IPS-NIHi7 (cell line): ENCODE results near the gene MRPL1.
"Not testable (repeated sequence)": the region's sequence is repeated elsewhere in the genome, so short reads cannot be mapped to it uniquely, and the experiment has no call there.

Experiments
- DNase-seq: peaks from one replicate; pipeline ENCODE4 v3.0.0; 2012; ENCODE audit warnings: mixed read lengths; ENCODE audit errors: extremely low spot score

Gene MRPL1

DNA sequence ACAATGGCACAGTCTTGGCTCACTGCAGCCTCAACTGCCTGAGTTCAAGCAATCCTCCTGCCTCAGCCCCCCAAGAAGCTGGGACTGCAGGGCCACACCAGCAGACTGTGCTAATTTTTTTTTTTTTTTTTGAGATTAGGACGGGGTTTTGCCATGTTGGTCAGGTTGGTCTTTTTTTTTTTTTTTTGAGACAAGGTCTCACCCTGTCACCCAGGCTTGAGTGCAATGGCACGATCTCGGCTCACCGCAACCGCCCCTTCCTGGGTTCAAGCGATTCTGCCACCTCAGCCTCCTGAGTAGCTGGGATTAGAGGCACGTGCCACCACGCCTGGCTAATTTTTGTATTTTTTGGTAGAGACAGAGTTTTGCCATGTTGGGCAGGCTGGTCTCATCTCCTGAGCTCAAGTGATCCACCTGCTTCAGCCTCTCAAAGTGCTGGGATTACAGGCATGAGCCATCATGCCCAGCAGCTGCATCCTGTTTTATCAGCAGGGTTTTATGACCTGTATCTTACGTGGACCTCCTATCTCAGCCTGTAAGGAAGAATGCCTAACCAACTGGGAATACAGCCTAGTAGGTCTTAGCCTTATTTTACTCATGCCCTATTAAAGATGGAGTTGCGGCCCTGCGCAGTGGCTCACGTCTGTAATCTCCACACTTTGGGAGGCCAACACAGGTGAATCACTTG is 13.2 kb upstream of the MRPL1 start:
- no peak for DNase-seq

DNA sequence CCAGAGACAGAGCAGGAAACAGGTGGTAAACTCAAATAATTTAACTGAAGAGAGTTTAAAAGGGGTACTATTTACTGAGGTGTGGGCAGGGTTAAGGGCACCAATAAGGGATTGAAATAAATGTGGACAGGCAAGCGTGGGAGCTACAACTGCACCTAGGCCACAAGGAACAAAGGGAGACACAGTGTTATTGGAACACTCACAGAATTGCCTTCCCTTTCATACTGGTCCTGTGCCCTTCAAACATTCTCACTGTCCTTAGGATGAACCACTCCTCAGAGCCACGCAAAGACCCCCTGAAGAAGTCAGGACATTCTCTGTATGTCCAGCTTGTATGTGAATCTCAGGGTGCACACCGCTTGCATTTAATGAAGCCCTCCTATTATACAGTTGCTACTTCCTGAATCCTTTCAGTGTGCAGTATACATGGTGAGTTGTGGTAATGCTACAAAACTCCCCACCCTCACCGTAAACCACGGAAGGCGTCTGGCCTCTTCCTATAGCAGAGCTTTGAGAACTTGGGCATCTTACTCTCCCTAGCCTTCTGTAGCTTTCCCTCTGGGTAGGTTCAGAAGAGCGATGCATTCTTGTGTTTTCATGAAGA is 9.6 kb upstream of the MRPL1 start:
- DNase-seq, result no peak

DNA sequence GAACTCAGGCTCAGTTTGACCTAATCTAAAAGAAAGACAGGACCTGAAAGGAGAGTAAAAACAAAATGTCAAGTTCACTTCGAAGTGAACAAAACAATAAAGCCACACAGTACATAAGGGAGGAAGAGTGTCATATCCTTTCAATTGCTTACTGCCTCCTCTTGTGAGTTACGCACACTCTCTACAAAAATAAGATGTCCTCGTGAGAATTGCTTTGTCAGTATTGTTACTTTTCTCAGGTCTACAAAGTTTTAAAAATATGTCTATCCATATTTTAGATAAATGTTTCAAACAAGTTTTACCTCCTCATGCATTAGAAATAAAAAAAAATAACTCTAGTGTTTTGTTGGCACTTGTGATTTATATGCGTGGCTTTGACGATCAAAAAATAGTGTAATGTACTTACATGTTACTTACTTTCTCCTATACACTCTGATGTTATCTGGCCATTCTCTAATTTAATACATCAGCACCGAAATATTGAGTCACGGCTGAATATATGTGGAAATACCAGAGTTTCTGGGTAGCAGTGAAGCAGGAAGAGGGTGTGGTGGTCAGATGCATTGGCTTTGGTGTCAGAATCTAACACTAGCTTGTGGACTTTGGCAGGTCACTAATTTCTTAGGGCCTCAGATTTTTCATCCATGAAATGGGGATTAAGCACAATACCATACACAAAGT is 8.1 kb upstream of the MRPL1 start:
- no peak for DNase-seq

DNA sequence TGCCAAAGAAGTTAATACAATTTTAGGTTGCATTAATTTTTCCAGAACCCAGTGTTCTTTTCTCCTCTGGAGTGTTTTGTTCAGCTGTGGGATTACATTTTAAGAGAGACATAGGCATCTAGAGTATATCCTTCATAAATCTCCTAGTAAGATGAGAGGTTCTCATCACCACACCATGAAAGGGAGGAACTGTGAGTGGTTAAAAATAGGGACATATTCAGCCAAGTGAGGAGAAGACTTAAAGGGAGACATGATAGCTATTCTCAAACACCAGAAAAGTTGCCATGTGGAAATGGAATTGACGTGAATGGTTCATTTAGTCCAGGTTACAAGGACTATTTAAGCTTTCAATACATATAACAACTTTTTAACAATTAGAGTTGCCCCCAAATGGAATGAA is 6.5 kb upstream of the MRPL1 start:
- DNase-seq, result no peak

DNA sequence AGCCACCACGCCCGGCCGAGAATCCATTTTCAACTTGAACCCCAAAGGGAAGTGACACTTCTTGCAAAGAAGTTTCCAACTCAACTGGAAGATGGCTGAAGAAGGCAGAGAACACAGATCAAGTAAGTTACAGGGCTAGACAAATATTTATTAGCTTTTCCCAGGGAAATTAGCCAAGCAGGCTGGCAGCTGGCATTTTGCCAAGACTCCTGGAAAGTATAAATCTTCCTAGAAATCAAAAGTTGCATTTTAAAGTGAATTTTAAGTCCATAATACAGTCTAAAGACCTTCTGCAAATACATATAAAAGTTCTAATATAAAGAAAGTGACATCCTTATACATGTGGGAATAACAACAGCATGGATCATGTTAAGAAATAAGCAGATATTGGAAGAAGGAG is 3.4 kb upstream of the MRPL1 start:
- DNase-seq, result no peak

DNA sequence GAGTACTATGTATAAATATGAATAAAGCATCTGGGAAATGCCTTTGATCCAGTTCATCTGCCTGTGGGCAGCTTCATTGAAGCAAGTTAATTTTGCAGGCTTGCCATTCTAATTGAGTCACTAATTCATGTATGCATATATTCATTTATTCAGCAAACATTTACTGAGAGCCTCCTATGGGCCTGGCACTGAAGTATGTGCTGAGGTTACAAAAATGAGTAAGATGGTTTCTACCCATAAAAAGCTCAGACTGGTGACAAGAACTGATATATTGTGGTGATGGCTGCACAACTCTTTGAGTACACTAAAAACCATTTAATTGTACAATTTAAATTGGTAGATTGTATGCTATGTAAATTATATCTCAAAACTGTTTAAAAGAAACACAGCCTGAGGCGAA is 1.1 kb upstream of the MRPL1 start:
- no peak for DNase-seq

DNA sequence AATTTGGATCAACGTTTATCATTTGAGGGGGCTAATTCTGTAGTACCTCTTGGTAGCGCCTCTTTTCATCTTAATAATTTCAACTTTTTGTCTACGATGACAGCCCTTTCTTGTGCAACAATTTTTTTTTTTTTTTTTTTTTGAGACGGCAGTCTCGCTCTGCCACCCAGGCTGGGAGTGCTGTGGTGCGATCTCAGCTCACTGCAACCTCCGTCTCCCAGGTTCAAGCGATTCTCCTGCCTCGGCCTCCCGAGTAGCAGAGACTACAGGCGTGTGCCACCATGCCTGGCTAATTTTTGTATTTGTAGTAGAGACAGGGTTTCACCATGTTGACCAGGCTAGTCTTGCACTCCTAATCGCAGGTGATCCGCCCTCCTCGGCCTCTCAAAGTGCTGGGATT is 711 bp downstream of the MRPL1 start:
- DNase-seq, result not testable (repeated sequence)

DNA sequence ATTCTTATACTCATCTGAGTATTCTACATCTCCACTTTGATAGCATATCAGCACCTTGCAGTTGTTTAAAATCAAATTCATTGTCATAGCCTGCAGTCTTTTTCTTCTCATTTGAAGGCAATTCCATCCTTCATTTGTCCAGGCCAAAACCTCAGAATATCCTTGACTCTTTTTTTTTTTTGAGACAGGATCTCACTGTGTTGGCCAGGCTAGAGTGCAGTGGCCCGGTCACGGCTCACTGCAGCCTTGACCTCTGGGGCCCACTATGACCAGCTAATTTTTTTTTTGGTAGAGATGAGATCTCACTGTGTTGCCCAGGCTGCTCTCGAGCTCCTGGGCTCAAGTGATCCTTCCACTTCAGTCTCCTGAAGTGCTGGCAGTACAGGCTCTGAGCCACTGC is 2.6 kb downstream of the MRPL1 start:
- no peak for DNase-seq

DNA sequence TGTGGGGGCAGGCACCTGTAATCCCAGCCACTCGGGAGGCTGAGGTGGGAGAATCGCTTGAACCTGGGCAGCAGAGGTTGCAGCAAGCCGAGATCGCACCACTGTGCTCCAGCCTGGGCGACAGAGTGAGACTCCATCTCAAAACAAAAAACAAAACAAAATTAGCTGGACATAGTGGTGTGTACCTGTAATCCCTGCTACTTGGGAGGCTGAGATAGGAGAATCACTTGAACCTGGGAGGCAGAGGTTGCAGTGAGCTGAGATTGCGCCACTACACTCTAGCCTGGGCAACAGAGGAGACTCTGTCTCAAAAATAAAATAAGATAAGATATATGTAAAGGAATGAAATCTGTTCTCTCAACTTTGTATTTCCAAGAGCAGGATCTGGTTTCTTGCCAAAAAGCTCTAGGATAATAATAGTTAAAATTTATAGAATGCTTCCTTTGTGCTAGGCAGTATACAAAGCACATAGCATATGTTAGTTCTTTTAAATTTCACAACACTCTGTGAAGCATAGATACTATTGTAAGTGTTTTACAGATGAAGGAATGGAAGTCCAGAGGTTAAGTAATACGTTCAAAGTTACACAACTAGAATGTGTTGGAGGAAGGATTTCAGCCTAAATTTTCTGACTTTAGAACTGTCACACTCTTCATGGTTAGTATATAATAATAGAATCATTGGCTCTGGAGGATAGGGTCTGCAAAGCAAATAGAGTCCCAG is 10.3 kb downstream of the MRPL1 start:
- no peak for DNase-seq

DNA sequence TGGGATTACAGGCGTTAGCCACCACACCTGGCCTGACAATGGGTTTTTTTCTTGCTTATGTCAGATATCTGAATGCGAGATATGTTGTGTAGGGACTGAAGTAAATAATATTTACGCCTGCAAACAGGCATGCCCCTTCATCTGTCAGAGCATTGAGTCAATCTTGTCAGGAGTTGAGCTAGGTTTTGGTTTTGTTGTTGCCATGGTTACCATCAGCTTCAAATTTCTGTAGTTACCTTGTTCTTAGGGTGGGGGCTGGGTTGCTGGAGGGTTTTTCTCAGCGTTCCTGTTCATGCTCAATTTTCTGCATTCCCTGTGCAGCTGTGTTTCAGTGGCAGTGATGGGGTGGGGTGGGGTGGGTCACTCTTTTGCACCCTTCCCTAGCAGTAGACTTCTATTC is 14.5 kb downstream of the MRPL1 start:
- DNase-seq, result no peak

DNA sequence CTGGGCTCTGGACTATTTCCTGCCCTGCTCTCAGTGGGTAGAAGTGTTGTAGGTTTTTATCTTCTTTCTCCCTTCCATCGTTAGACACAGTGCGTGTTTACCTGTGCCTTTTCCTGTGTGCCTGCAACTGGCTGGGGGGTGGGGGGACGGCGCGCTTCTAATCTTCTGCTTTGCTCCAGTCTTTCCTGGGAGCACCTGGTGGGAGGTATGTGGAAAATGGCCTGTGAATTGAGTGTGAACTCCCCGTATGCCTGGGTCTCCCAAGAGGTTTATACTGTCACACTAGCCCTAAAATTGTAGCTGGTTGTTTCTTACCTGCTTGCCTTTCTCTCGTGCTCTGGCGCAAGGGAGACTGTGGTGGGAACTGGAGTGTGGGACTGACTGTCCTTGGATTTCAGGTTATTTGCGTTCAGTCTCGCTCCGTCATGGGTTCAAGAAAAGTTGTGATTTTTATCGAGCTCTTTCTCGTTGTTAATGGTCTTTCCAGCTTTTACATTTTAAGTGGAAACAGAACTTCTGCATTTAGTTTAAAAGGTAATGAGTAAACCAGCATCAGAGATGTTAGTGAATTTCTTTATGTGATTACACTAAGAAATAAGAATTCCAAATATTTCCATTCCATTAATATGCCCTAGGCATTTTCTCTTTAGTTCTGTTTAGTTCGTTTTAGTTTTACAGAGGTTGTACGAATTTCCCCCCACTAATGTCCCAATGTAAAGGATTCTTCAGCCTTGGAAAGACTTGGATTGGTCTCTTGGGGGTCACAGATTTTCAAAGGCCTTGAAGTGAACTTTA is 15.3 kb downstream of the MRPL1 start:
- DNase-seq, result peak; percentile 46

DNA sequence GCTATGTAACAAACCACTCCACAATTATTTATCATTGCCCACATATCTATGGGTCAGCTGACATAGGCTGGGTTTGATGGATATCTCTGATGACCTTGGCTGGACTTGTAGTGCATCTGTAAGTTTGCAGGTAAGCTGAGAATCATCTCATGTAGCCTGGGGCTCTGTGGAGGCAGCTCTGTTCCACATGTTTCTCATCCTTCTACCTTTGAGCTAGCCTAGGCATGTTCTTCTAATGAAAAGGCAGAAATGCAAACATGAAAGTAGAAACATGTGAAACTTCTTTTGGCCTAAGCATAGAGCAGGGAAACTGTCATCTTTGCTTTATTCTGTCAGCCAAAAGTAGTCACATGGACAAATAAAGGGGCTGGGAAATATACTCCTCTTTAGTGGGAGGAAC is 18.2 kb downstream of the MRPL1 start:
- no peak for DNase-seq

DNA sequence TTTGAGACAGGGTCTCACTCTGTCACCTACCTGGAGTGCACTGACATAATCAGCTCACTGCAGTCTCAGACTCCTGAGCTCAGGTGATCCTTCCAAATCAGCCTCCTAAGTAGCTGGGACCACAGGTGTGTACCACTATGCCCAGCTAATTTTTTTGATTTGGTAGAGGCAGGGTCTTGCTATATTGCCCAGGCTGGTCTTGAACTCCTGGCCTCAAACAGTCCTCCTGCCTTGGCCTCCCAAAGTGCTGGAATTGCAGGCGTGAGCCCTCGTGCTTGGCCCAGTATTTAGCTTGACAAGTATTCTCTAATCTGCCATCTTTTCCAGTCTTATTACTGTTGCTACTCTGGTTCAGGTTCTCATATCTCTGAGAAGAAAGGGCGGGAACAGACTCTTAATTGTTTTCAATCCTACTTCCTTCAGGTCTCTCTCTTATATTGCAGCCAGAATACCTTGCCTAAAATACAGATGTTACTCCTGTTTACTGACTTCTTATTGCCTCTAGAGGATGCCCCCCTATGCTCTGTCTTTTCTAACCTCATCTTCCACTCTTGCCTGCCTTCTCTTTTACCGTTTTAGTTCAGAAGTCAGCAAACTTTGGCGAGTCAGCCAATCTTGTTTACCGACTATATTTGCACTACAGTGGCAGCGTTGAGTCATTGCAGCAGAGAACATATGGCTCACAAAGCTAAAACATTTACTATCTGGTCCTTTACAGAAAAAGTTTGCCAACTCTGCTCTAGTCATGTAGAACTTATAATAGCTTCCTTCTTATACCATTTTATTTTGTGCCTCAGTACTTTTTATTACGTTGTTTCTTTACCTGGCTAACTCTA is 19.0 kb downstream of the MRPL1 start:
- no peak for DNase-seq

DNA sequence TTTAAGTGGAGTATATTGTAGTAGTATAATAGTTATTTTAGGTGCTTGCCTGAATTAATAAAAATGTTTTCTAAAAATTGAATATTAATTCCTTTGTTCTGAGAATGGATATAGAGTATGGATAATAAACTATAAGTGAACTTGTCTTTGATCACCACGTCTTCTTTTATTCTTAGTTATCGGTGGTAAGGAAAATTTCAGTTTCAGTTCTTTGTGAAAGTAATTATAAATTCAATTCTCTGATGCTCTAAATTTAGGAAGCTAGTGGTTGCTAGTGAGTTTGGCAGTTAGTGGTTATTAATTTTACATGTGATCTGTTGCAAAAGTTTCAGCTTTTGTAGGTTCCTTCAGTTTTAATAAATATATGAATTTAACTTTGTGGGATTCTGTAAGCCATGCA is 30.8 kb downstream of the MRPL1 start:
- DNase-seq, result no peak

DNA sequence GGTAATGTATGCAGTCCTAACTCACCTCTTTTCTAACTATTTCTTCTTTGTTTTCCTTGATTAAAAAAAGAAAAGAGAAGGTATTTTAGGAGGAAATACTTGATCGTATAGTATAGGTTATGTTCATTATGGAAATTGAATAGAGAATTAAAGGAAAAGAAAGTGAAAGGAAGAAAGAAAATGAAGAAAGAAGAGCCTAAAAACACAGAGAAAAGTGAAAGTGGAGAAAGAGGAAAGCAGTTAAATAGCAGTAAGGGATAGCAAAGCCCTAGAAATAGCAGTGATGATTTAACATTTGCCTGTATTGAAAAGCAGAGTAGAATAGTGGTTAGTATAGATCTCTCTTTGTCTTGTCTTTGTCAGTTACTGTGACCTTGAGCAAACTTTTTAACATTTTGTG is 37.0 kb downstream of the MRPL1 start:
- no peak for DNase-seq

DNA sequence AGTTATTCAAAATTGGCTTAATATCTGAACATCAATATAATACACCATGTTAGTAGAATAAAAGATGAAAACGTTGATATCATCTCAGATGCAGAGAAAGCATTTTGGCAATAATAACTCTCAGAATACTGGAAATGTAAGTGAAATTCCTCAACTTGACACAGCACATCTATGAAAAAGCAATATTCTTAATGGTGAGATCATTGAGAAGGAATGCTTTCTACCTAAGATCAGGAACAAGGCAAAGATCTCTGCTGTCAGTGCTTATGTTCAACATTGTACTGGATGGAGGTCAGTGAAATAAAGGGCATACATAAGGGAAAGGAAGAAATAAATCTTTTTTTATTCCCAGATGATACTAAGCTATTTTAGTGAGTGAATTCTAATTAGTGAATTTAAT is 40.6 kb downstream of the MRPL1 start:
- DNase-seq, result no peak

DNA sequence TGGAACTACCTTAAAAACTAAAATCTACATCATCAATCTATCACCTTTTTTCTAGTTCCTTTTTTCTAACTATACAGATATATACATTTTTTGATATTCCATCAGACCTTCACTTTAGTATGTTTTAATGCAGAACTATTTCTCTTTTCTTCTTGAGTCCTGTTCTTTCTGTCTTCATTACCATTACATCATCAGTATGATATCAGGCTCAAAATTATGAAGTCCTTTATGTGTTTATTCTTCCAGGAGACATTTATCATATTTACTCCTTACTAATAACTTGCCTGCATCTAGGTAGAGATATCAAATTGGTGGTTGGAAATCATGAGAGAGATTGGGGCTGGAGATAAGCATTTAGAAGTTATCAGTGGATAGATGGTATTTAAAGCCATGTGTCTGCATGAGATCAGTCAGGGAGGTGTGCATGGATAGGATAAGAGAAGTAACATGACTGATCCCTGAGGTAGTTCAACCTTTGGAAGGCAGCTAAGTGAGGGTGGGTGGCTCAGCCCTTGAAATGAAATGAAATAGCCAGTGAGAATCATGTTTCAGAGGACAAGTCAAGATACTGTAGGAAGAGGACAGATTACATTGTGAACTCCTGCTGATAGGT is 43.1 kb downstream of the MRPL1 start:
- peak; percentile 13 for DNase-seq

DNA sequence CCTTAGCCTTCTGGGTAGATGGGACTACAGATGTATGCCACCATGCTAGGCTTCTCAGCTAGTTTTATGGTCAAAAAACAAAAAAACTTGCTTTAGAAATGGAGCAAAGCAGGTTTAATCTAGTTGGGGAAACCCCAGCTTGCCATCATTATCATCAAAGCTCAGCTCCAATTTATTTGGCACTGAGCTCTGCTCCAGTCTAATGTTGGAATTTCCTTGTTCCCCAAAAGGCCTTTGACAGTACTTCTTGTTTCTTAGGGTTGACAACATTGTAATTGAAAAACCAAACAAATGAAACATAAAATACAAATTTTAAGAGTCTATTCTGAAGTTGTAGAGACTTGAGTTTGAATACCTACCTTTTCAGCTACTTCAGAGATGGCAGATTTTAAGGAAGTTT is 48.0 kb downstream of the MRPL1 start:
- no peak for DNase-seq

DNA sequence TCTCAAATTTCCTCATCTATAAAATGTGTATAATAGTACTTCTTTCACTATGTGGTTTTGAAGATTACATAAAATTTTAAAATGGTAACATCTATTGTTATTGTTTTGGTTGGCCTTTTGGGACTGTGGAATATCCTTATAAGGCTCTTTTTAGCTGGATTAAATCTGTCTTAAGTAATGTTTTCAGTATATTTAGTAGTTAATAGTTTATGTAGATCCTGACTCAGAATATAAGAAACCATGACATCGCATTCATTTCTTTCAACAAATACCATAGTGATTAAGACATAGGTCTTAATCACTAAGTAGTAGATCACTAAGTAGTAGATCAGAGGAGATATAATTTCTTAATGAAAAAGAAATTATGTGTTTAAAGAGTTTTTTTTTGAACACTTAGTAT is 48.5 kb downstream of the MRPL1 start:
- no peak for DNase-seq

DNA sequence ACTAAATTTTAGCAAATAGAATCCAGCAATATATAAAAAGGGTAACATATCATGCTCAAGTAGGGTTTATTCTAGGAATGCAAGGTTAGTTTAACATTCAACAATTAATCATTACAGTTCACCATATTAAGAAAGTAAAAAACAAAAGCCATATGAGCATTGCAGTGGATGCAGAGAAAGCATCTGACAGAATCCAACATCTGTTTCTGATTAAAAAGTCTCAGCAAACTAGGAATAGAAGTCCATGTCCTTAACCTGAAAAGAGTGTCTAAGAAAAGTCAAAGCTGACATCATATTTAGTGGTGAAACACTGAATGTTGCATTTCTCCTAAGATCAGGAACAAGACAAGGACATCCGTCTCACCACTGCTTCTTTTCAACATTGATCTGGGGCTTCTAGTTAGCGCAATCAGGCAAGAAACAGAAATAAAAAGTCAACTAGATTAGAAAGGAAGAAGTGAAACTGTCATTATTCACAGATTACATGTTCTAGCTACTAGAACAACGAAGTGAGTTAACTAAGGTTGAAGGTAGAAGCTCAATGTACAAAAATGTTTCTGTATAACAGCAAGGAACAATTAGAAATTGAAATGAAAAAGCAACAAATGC is 49.3 kb downstream of the MRPL1 start:
- DNase-seq, result no peak
